B cell (primary cell): ENCODE results near the gene EYS. TPM values are rescaled to one million over a fixed set of nuclear protein-coding genes. Genes with fewer than 3 reads are reported as not detected.

Source experiments
- ATAC-seq: fragments of 200-7000 bp; cut with Tn5 transposase; one replicate; pipeline ENCODE4 v1.10.0; 2021; ENCODE audit warnings: low read depth, mild to moderate bottlenecking, moderate number of reproducible peaks, moderate library complexity
- CTCF ChIA-PET: fragments of 350-600 bp; sonication (Branson Sonifier 250); formaldehyde crosslinking; loops from one replicate; lab custom pipeline; 2021; ENCODE audit warnings: antibody characterized with exemption, inconsistent platforms; lab: Charles Lee
- POLR2A ChIA-PET: fragments of 350-600 bp; sonication (Branson Sonifier 250); formaldehyde crosslinking; loops from one replicate; lab custom pipeline; 2021; ENCODE audit warnings: antibody characterized with exemption; lab: Charles Lee
- DNase-seq: peaks from one replicate; pipeline ENCODE4 v3.0.0; 2013
- H2AFZ ChIP-seq: 2 replicates; pipeline ENCODE4 v1.6.1; 2012; ENCODE audit warnings: mild to moderate bottlenecking, low read depth, low read length; ENCODE audit not compliant: insufficient read depth, poor library complexity, severe bottlenecking
- H3K27ac ChIP-seq, 2 donors: 1 replicate in 1 of 2; 2 replicates in 1 of 2; pipeline ENCODE4 v1.5.1; 2012 to 2013; ENCODE audit warnings: low read length in 2 of 2, mild to moderate bottlenecking in 2 of 2, moderate library complexity in 1 of 2
- H3K27me3 ChIP-seq, 4 experiments: fragments of 200-600 bp in 1 of 4; sonication (generic) in 1 of 4; replicated peaks in 1 of 4; 1 replicate in 2 of 4; 2 replicates in 2 of 4; pipeline versions ENCODE4 v1.6.1 to v1.7.0; 2013 to 2016; ENCODE audit warnings: low read length in 3 of 4, mild to moderate bottlenecking in 2 of 4, mixed read lengths in 1 of 4, moderate library complexity in 1 of 4; ENCODE audit not compliant: insufficient read depth in 4 of 4, control insufficient read depth in 3 of 4; ENCODE audit errors: control extremely low read depth in 1 of 4
- H3K36me3 ChIP-seq, 2 experiments: replicated peaks in 1 of 2; 1 replicate in 1 of 2; 2 replicates in 1 of 2; pipeline versions ENCODE4 v1.6.1 to v1.7.1; 2013; ENCODE audit warnings: low read length in 1 of 2; ENCODE audit not compliant: insufficient read depth in 2 of 2, control insufficient read depth in 1 of 2; ENCODE audit errors: control extremely low read depth in 1 of 2, extremely low read depth in 1 of 2
- H3K4me1 ChIP-seq, 2 donors: fragments of 200-600 bp in 1 of 2; sonication (generic) in 1 of 2; 1 replicate in 1 of 2; 2 replicates in 1 of 2; pipeline versions ENCODE4 v1.5.1 to v1.6.1; 2013 to 2017; ENCODE audit warnings: low read length in 2 of 2; ENCODE audit not compliant: control insufficient read depth in 2 of 2, insufficient read depth in 2 of 2
- H3K4me2 ChIP-seq: replicated peaks from 2 replicates; pipeline ENCODE3; 2012; ENCODE audit warnings: mild to moderate bottlenecking, low read depth, low read length; ENCODE audit not compliant: poor library complexity, severe bottlenecking
- H3K4me3 ChIP-seq, 5 experiments: fragments of 200-600 bp in 1 of 5; sonication (generic) in 1 of 5; 1 replicate in 3 of 5; 2 replicates in 2 of 5; pipeline versions ENCODE4 v1.5.1 to v1.7.0; 2011 to 2016; ENCODE audit warnings: low read length in 4 of 5, mild to moderate bottlenecking in 4 of 5, low read depth in 2 of 5, control low read depth in 1 of 5, moderate library complexity in 1 of 5; ENCODE audit not compliant: insufficient read depth in 1 of 5; ENCODE audit errors: control extremely low read depth in 1 of 5, extremely low read depth in 1 of 5
- H3K79me2 ChIP-seq: fragments of 200-600 bp; sonication (generic); one replicate; pipeline ENCODE4 v1.6.0; 2016; ENCODE audit warnings: low read length; ENCODE audit not compliant: control insufficient read depth, insufficient read depth
- H3K9ac ChIP-seq: fragments of 200-600 bp; sonication (generic); 2 replicates; pipeline ENCODE4 v1.6.1; 2017; ENCODE audit warnings: mild to moderate bottlenecking, low read length, moderate library complexity
- H3K9me3 ChIP-seq, 3 donors: one replicate each; pipeline versions ENCODE4 v1.6.1 to v1.7.1; 2013; ENCODE audit warnings: low read length in 2 of 3; ENCODE audit not compliant: control insufficient read depth in 2 of 3, insufficient read depth in 1 of 3; ENCODE audit errors: control extremely low read depth in 1 of 3
- H4K20me1 ChIP-seq: 2 replicates; pipeline ENCODE4 v1.6.0; 2012; ENCODE audit warnings: mild to moderate bottlenecking, low read length; ENCODE audit not compliant: insufficient read depth, control insufficient read depth, poor library complexity, severe bottlenecking
- H3K27ac Mint-ChIP-seq: one replicate; pipeline ENCODE4 v1.8.0; 2021; ENCODE audit warnings: mixed read lengths
- H3K27me3 Mint-ChIP-seq: one replicate; pipeline ENCODE4 v1.8.0; 2021; ENCODE audit warnings: mixed read lengths
- H3K4me1 Mint-ChIP-seq: one replicate; pipeline ENCODE4 v1.8.0; 2021; ENCODE audit warnings: mixed read lengths
- H3K4me3 Mint-ChIP-seq: one replicate; pipeline ENCODE4 v1.8.0; 2021; ENCODE audit warnings: mixed read lengths
- H3K9me3 Mint-ChIP-seq: one replicate; pipeline ENCODE4 v1.8.0; 2022; ENCODE audit warnings: mixed read lengths; ENCODE audit not compliant: insufficient read depth
- CTCF ChIP-seq: fragments of 200-600 bp; IDR thresholded peaks from one replicate; pipeline ENCODE4 v1.8.0; 2022; ENCODE audit warnings: antibody characterized with exemption, mild to moderate bottlenecking
- EZH2 ChIP-seq: IDR thresholded peaks from 2 replicates; pipeline ENCODE4 v1.6.1; 2012; ENCODE audit warnings: borderline replicate concordance, low read depth, mild to moderate bottlenecking, moderate library complexity, low read length; ENCODE audit not compliant: insufficient read depth, poor library complexity, severe bottlenecking
- WGBS: methylation state at CpG from one replicate; pipeline ENCODE4 v1.1.5; 2013; ENCODE audit warnings: missing lambda C conversion rate; ENCODE audit not compliant: insufficient coverage; 5-methylcytosine and 5-hydroxymethylcytosine counted together
- intact Hi-C: fragments of 100-400 bp; cut with micrococcal nuclease; formaldehyde crosslinking; loops from one replicate; pipeline ENCODE4 v1.10.0; 2022
- polyA plus RNA-seq: library from polyadenylated mRNA; depleted of rRNA; stranded (reverse); fragments of >200 nt; gene quantifications from 2 replicates; pipeline ENCODE4 v1.2.3, GENCODE V29; 2012
- total RNA-seq, 2 donors: library from RNA; stranded (reverse); fragments of 120-200 nt in 1 of 2; gene quantifications; 1 replicate in 1 of 2; 2 replicates in 1 of 2; pipeline versions ENCODE4 v1.2.3 to v1.2.4, GENCODE V29; 2013 to 2022

The EYS gene
- total and polyA plus RNA-seq, 2 donors (not counting 1 experiment from before 2014, with no cell fraction given): not detected

GRCh38 chr6:64861039-64861651 lies 845.9 kb downstream of the EYS start:
- Mint-ChIP-seq H3K27ac (no peak overlapping the region), H3K4me3 (no peak overlapping the region), H3K9me3 (peaks cover 4% of the 10 kb centered on the region), H3K27me3 (no peaks in the 10 kb centered on the region), H3K4me1 (no peaks in the 10 kb centered on the region)
- no peaks in the 10 kb centered on the region for H3K79me2 ChIP-seq
- H3K4me3 ChIP-seq: no peak overlapping the region
- H3K4me1 ChIP-seq: no peaks in the 10 kb centered on the region
- H3K9me3 ChIP-seq: peaks cover 0 to 18% (median 0%) of the 10 kb centered on the region in 3 donors
- no peak overlapping the region for H2AFZ ChIP-seq
- H3K36me3 ChIP-seq: no peaks in the 10 kb centered on the region
- H3K9ac ChIP-seq: no peak overlapping the region
- intact Hi-C loops: no loop called here
- no peak overlapping the region for H3K4me2 ChIP-seq
- POLR2A ChIA-PET: no interaction called here
- no peaks in the 10 kb centered on the region for H4K20me1 ChIP-seq
- H3K27me3 ChIP-seq: no peaks in the 10 kb centered on the region
- 91% methylated on average over 6 of the region's 6 CpGs for WGBS
- CTCF ChIA-PET: no interaction called here
- no peak overlapping the region for H3K27ac ChIP-seq
- no peak for DNase-seq
- TF ChIP-seq CTCF (no peak), EZH2 (no peak)
- no peak for ATAC-seq

- CTCF ChIA-PET: no interaction called here
- Mint-ChIP-seq H3K4me3 (no peak overlapping the region), H3K27me3 (no peaks in the 10 kb centered on the region), H3K4me1 (no peaks in the 10 kb centered on the region), H3K9me3 (peaks cover 4% of the 10 kb centered on the region), H3K27ac (no peak overlapping the region)
- DNase-seq: no peak
- POLR2A ChIA-PET: no interaction called here
- H4K20me1 ChIP-seq: no peaks in the 10 kb centered on the region
- H3K36me3 ChIP-seq: no peaks in the 10 kb centered on the region
- no peaks in the 10 kb centered on the region for H3K4me1 ChIP-seq
- no peak overlapping the region for H3K27ac ChIP-seq
- no peak overlapping the region for H3K4me3 ChIP-seq
- no peak for ATAC-seq
- H2AFZ ChIP-seq: no peak overlapping the region
- 100% methylated on average over 2 of the region's 2 CpGs for WGBS
- no peak overlapping the region for H3K4me2 ChIP-seq
- H3K27me3 ChIP-seq: no peaks in the 10 kb centered on the region
- TF ChIP-seq EZH2 (no peak), CTCF (no peak)
- H3K79me2 ChIP-seq: no peaks in the 10 kb centered on the region
- H3K9me3 ChIP-seq: peaks cover 0 to 19% (median 0%) of the 10 kb centered on the region in 3 donors
- no peak overlapping the region for H3K9ac ChIP-seq
- intact Hi-C loops: no loop called here
Observed at GRCh38 chr6:64860203-64860602, 846.8 kb downstream of the EYS start.
